ENCODE measurements around the gene WNT11. TPM values are rescaled to one million over a fixed set of nuclear protein-coding genes. Genes with fewer than 3 reads are reported as not detected.
A peak's percentile ranks its signal among the peaks of the same experiment; 100 is the strongest.

WNT11 gene
- total and polyA plus RNA-seq, 2 experiments from 2014 or later: not detected

GRCh38 chr11:76234416-76235232 is 28.3 kb upstream of the WNT11 start:
- DNase-seq: peak; percentile 82

GRCh38 chr11:76234021-76234415 is 27.7 kb upstream of the WNT11 start:
- no peaks in the 10 kb centered on the region for H4K20me1 ChIP-seq (ENCODE audit: insufficient read depth)
- peak overlapping the region; percentile 73 for H3K4me2 ChIP-seq (ENCODE audit: unreplicated experiment)
- peak overlapping the region; percentile 89 for H3K4me3 ChIP-seq
- 69 to 71% methylated on average over 8 of the region's 8 CpGs for WGBS, 2 experiments (ENCODE audit: low coverage in 1 of 2, low lambda C conversion rate in 2 of 2, missing lambda C conversion rate in 2 of 2)
- peak overlapping the region; percentile 89 for H3K9ac ChIP-seq
- no peaks in the 10 kb centered on the region for H3K9me2 ChIP-seq (ENCODE audit: insufficient read depth)
- H3F3A ChIP-seq (ENCODE audit: insufficient read depth): 0 out of 2 replicates have a peak, but pooled peaks cover 4% of the 10 kb centered on the region
- DNase-seq: peak; percentile 30
- H3K4me1 ChIP-seq (ENCODE audit: insufficient read depth): 0 out of 2 replicates have a peak, but pooled peaks cover 7% of the 10 kb centered on the region
- H3K79me2 ChIP-seq (ENCODE audit: insufficient read depth): no peaks in the 10 kb centered on the region
- H2AFZ ChIP-seq: peak overlapping the region; percentile 97
- no peaks in the 10 kb centered on the region for H3K9me3 ChIP-seq (ENCODE audit: low read depth)
- TF ChIP-seq EZH2phosphoT487 (IDR thresholded peaks at IDR 0.05; ENCODE audit: insufficient read depth, low read depth) (no peak), EZH2 (IDR thresholded peaks at IDR 0.05; ENCODE audit: insufficient read depth, poor library complexity, severe bottlenecking) (no peak)
- H3K36me3 ChIP-seq (ENCODE audit: low read depth): no peaks in the 10 kb centered on the region
- no peaks in the 10 kb centered on the region for H3K27me3 ChIP-seq (replicated peaks; ENCODE audit: insufficient read depth)
- in situ Hi-C loops (cut with MboI): no loop called here
- peak overlapping the region; percentile 82 for H3K27ac ChIP-seq

More at GRCh38 chr11:76234416-76235232, 28.3 kb upstream of the WNT11 start:
- Histone ChIP-seq H3K27me3 (replicated peaks; ENCODE audit: insufficient read depth) (no peaks in the 10 kb centered on the region), H3K4me2 (ENCODE audit: unreplicated experiment) (peak overlapping the region; percentile 73), H3K79me2 (ENCODE audit: insufficient read depth) (no peaks in the 10 kb centered on the region), H2AFZ (peak overlapping the region; percentile 97), H3K27ac (peak overlapping the region; percentile 82), H3K9ac (peak overlapping the region; percentile 89), H3F3A (ENCODE audit: insufficient read depth) (0 out of 2 replicates have a peak, but pooled peaks cover 4% of the 10 kb centered on the region), H3K9me2 (ENCODE audit: insufficient read depth) (no peaks in the 10 kb centered on the region), H4K20me1 (ENCODE audit: insufficient read depth) (no peaks in the 10 kb centered on the region), H3K36me3 (ENCODE audit: low read depth) (no peaks in the 10 kb centered on the region), H3K9me3 (ENCODE audit: low read depth) (no peaks in the 10 kb centered on the region), H3K4me3 (peak overlapping the region; percentile 89), H3K4me1 (ENCODE audit: insufficient read depth) (0 out of 2 replicates have a peak, but pooled peaks cover 7% of the 10 kb centered on the region)
- TF ChIP-seq EZH2phosphoT487 (IDR thresholded peaks at IDR 0.05; ENCODE audit: insufficient read depth, low read depth) (no peak), EZH2 (IDR thresholded peaks at IDR 0.05; ENCODE audit: insufficient read depth, poor library complexity, severe bottlenecking) (no peak)
- in situ Hi-C loops (cut with MboI): no loop called here
- WGBS, 2 experiments (ENCODE audit: low coverage in 1 of 2, low lambda C conversion rate in 2 of 2, missing lambda C conversion rate in 2 of 2): 4 to 5% methylated on average over 31 to 38 of the region's 38 CpGs

- 91 to 92% methylated on average over 9 of the region's 9 CpGs for WGBS, 2 experiments (ENCODE audit: low coverage in 1 of 2, low lambda C conversion rate in 2 of 2, missing lambda C conversion rate in 2 of 2)
- peak overlapping the region; percentile 97 for H2AFZ ChIP-seq
- in situ Hi-C loops (cut with MboI): no loop called here
- H3K4me1 ChIP-seq (ENCODE audit: insufficient read depth): 0 out of 2 replicates have a peak, but pooled peaks cover 7% of the 10 kb centered on the region
- no peak overlapping the region for H3K9ac ChIP-seq
- H3K27ac ChIP-seq: no peak overlapping the region
- no peaks in the 10 kb centered on the region for H3K79me2 ChIP-seq (ENCODE audit: insufficient read depth)
- H3F3A ChIP-seq (ENCODE audit: insufficient read depth): 0 out of 2 replicates have a peak, but pooled peaks cover 4% of the 10 kb centered on the region
- no peaks in the 10 kb centered on the region for H3K9me3 ChIP-seq (ENCODE audit: low read depth)
- no peaks in the 10 kb centered on the region for H3K36me3 ChIP-seq (ENCODE audit: low read depth)
- H3K9me2 ChIP-seq (ENCODE audit: insufficient read depth): no peaks in the 10 kb centered on the region
- no peak overlapping the region for H3K4me2 ChIP-seq (ENCODE audit: unreplicated experiment)
- no peaks in the 10 kb centered on the region for H4K20me1 ChIP-seq (ENCODE audit: insufficient read depth)
- H3K27me3 ChIP-seq (replicated peaks; ENCODE audit: insufficient read depth): no peaks in the 10 kb centered on the region
- TF ChIP-seq EZH2 (IDR thresholded peaks at IDR 0.05; ENCODE audit: insufficient read depth, poor library complexity, severe bottlenecking) (no peak), EZH2phosphoT487 (IDR thresholded peaks at IDR 0.05; ENCODE audit: insufficient read depth, low read depth) (no peak)
- H3K4me3 ChIP-seq: no peak overlapping the region
- no peak for DNase-seq
These were observed 27.1 kb upstream of the WNT11 start for GRCh38 chr11:76233196-76233921.

GRCh38 chr11:76232026-76232665 is 25.8 kb upstream of the WNT11 start:
- Histone ChIP-seq H3K4me2 (ENCODE audit: unreplicated experiment) (no peak overlapping the region), H3K36me3 (ENCODE audit: low read depth) (no peaks in the 10 kb centered on the region), H3K27me3 (replicated peaks; ENCODE audit: insufficient read depth) (no peaks in the 10 kb centered on the region), H3K9me3 (ENCODE audit: low read depth) (no peaks in the 10 kb centered on the region), H3K9me2 (ENCODE audit: insufficient read depth) (no peaks in the 10 kb centered on the region), H3K27ac (no peak overlapping the region), H3K4me3 (no peak overlapping the region), H3K9ac (no peak overlapping the region), H2AFZ (no peak overlapping the region), H3K79me2 (ENCODE audit: insufficient read depth) (no peaks in the 10 kb centered on the region), H3K4me1 (ENCODE audit: insufficient read depth) (0 out of 2 replicates have a peak, but pooled peaks cover 7% of the 10 kb centered on the region), H4K20me1 (ENCODE audit: insufficient read depth) (no peaks in the 10 kb centered on the region), H3F3A (ENCODE audit: insufficient read depth) (0 out of 2 replicates have a peak, but pooled peaks cover 4% of the 10 kb centered on the region)
- TF ChIP-seq EZH2phosphoT487 (IDR thresholded peaks at IDR 0.05; ENCODE audit: insufficient read depth, low read depth) (no peak), EZH2 (IDR thresholded peaks at IDR 0.05; ENCODE audit: insufficient read depth, poor library complexity, severe bottlenecking) (no peak)
- DNase-seq: no peak
- WGBS, 2 experiments (ENCODE audit: low coverage in 1 of 2, low lambda C conversion rate in 2 of 2, missing lambda C conversion rate in 2 of 2): 69 to 70% methylated on average over 9 to 10 of the region's 10 CpGs
- in situ Hi-C loops (cut with MboI): no loop called here

Measured in GM23248 (cell line).